Caco-2 (cell line): ENCODE data around the gene SRMS. TPM values are rescaled to one million over a fixed set of nuclear protein-coding genes. Genes with fewer than 3 reads are reported as not detected.

Source experiments
- BruUV-seq: library from RNA; stranded (reverse); fragments of 400-500 nt; replicated peaks from 2 replicates; lab custom pipeline; 2021; lab: Mats Ljungman, UMichigan
- CTCF ChIA-PET: fragments of 300-600 bp; sonication (Branson Sonifier 250); formaldehyde crosslinking; loops from one replicate; lab custom pipeline; 2022; ENCODE audit warnings: antibody characterized with exemption; lab: Charles Lee
- POLR2A ChIA-PET: fragments of 300-600 bp; sonication (Branson Sonifier 250); formaldehyde crosslinking; loops from one replicate; lab custom pipeline; 2022; ENCODE audit warnings: antibody characterized with exemption; lab: Charles Lee
- DNase-seq, 2 experiments: peaks; one replicate each; pipeline versions ENCODE4 v3.0.0 to v3.0.0-alpha.2; 2020 to 2022
- H3K27me3 ChIP-seq: replicated peaks from 2 replicates; pipeline ENCODE4 v1.6.0; 2011; ENCODE audit warnings: low read length; ENCODE audit not compliant: control insufficient read depth, insufficient read depth
- H3K36me3 ChIP-seq: 2 replicates; pipeline ENCODE4 v1.5.1; 2011; ENCODE audit warnings: low read length; ENCODE audit not compliant: control insufficient read depth, insufficient read depth
- H3K4me1 ChIP-seq: fragments of 250-450 bp; sonication (Bioruptor Pico); 2 replicates; pipeline ENCODE4 v1.5.1; 2020; ENCODE audit warnings: mild to moderate bottlenecking
- H3K4me3 ChIP-seq: 2 replicates; pipeline ENCODE4 v1.5.1; 2011; ENCODE audit warnings: low read depth, mild to moderate bottlenecking, control low read depth, low read length
- H3K9me3 ChIP-seq: fragments of 250-450 bp; sonication (Bioruptor Pico); 2 replicates; pipeline ENCODE4 v1.5.1; 2020; ENCODE audit warnings: mild to moderate bottlenecking, moderate library complexity
- H3K27ac Mint-ChIP-seq: one replicate; pipeline ENCODE4 v1.8.0; 2022; ENCODE audit warnings: mixed read lengths; ENCODE audit not compliant: unreplicated experiment
- H3K27me3 Mint-ChIP-seq: one replicate; pipeline ENCODE4 v1.8.0; 2022; ENCODE audit warnings: mixed read lengths; ENCODE audit not compliant: insufficient read depth, unreplicated experiment
- H3K36me3 Mint-ChIP-seq: one replicate; pipeline ENCODE4 v1.8.0; 2022; ENCODE audit warnings: mild to moderate bottlenecking, mixed read lengths; ENCODE audit not compliant: insufficient read depth, unreplicated experiment
- H3K4me1 Mint-ChIP-seq: one replicate; pipeline ENCODE4 v1.8.0; 2022; ENCODE audit warnings: low read depth, mixed read lengths; ENCODE audit not compliant: unreplicated experiment
- H3K4me3 Mint-ChIP-seq: one replicate; pipeline ENCODE4 v1.8.0; 2022; ENCODE audit warnings: mild to moderate bottlenecking, moderate library complexity, mixed read lengths; ENCODE audit not compliant: unreplicated experiment
- H3K9me3 Mint-ChIP-seq: one replicate; pipeline ENCODE4 v1.8.0; 2022; ENCODE audit warnings: mixed read lengths; ENCODE audit not compliant: unreplicated experiment
- intact Hi-C: fragments of 100-400 bp; cut with micrococcal nuclease; formaldehyde crosslinking; loops from one replicate; pipeline ENCODE4 v1.10.0; 2022; ENCODE audit not compliant: unreplicated experiment
- total RNA-seq: library from RNA; stranded (reverse); gene quantifications from 2 replicates; pipeline ENCODE4 v1.2.3, GENCODE V29; 2022
- TF ChIP-seq, protein P1 (sequence below), 2 experiments: fragments of 200-600 bp in 1 of 2; IDR thresholded peaks; 1 replicate in 1 of 2; 2 replicates in 1 of 2; pipeline versions ENCODE4 v1.5.1 to v1.8.0; 2011 to 2022; ENCODE audit warnings: antibody characterized with exemption in 1 of 2, control low read depth in 1 of 2, inconsistent platforms in 1 of 2, low read depth in 1 of 2, low read length in 1 of 2, mild to moderate bottlenecking in 1 of 2, moderate library complexity in 1 of 2; ENCODE audit not compliant: insufficient read depth in 1 of 2, severe bottlenecking in 1 of 2, unreplicated experiment in 1 of 2

SRMS gene
- total RNA-seq, 1 experiment from 2014 or later: not detected

DNA sequence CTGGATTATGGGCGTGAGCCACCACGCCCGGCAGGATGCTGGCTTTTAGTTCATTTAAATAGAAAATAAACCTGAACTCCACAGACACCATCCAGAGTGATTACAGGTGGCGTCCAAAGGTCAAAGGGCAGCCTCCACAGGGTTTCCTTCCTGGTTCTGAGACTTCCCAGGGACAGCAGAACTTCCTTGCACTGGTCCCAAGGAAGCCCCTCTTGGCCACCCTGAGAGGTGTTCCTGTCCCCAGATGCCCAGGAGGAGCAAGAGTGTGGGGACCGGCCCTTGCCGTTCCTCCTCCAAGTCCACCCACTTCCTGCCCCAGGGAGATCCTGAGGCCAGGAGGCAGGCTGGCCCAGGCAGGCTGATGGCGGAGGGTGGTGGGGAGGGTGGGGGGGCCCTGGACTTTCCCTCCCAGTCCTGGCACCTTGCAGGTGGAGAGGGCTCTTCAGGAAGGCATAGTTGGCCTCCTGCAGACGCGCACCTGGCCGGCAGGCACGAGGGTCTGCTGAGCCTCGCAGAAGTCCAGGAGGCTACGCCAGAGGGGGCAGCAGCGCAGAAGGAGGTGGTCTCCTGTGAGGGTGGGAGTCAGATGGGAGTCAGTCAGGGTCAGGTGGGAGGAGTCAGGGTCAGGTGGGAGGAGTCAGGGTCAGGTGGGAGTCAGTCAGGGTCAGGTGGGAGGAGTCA, 11.4 kb upstream of the SRMS start:
- no peak overlapping the region for H3K27ac Mint-ChIP-seq
- no peak overlapping the region for H3K4me3 Mint-ChIP-seq
- TF ChIP-seq, protein P1, sequence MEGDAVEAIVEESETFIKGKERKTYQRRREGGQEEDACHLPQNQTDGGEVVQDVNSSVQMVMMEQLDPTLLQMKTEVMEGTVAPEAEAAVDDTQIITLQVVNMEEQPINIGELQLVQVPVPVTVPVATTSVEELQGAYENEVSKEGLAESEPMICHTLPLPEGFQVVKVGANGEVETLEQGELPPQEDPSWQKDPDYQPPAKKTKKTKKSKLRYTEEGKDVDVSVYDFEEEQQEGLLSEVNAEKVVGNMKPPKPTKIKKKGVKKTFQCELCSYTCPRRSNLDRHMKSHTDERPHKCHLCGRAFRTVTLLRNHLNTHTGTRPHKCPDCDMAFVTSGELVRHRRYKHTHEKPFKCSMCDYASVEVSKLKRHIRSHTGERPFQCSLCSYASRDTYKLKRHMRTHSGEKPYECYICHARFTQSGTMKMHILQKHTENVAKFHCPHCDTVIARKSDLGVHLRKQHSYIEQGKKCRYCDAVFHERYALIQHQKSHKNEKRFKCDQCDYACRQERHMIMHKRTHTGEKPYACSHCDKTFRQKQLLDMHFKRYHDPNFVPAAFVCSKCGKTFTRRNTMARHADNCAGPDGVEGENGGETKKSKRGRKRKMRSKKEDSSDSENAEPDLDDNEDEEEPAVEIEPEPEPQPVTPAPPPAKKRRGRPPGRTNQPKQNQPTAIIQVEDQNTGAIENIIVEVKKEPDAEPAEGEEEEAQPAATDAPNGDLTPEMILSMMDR (IDR thresholded peaks at IDR 0.05; ENCODE audit: insufficient read depth in 1 of 2, low read depth in 1 of 2, low read length in 1 of 2, severe bottlenecking in 1 of 2, unreplicated experiment in 1 of 2): no peak
- no peaks in the 10 kb centered on the region for H3K36me3 ChIP-seq
- peaks cover 23% of the 10 kb centered on the region for H3K36me3 Mint-ChIP-seq
- no peaks in the 10 kb centered on the region for H3K9me3 Mint-ChIP-seq
- H3K4me1 Mint-ChIP-seq: no peaks in the 10 kb centered on the region
- no peaks in the 10 kb centered on the region for H3K27me3 ChIP-seq
- intact Hi-C loops: no loop called here
- BruUV-seq: no TSS peak
- H3K4me3 ChIP-seq: no peak overlapping the region
- CTCF ChIA-PET: no interaction called here
- DNase-seq: no peak
- H3K27me3 Mint-ChIP-seq: no peaks in the 10 kb centered on the region
- H3K4me1 ChIP-seq: no peaks in the 10 kb centered on the region; the same call in 1 of the 2 replicates
- POLR2A ChIA-PET: no interaction called here
- H3K9me3 ChIP-seq: peaks cover 5% of the 10 kb centered on the region; the same call in 1 of the 2 replicates

DNA sequence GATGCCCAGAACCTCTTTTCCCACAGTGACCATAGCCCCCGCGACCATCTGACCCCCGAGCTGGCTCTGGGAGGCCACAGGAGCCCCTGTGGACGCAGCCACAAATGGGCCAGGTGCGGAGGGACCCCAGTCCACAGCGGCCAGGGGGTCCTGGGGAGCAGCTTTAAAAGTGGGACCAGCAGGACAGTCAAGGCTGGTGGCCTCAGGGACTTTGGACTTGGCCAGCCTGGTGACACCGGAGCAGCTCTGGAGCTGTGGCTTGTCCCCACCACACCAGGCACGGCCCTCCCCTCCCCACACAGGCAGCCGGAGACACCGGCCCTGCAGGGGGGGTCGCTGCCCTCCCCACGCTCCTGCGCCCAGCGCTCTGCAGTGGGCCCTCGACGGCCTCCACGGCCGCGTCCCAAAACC, 9.9 kb upstream of the SRMS start:
- Mint-ChIP-seq H3K36me3 (peaks cover 23% of the 10 kb centered on the region), H3K4me1 (no peaks in the 10 kb centered on the region), H3K9me3 (no peaks in the 10 kb centered on the region), H3K27ac (no peak overlapping the region), H3K4me3 (no peak overlapping the region), H3K27me3 (no peaks in the 10 kb centered on the region)
- ChIA-PET POLR2A (no interaction called here), CTCF (no interaction called here)
- Histone ChIP-seq H3K9me3 (peaks cover 9% of the 10 kb centered on the region), H3K4me1 (no peaks in the 10 kb centered on the region; the same call in 1 of the 2 replicates), H3K4me3 (no peak overlapping the region), H3K36me3 (no peaks in the 10 kb centered on the region), H3K27me3 (no peaks in the 10 kb centered on the region)
- no peak for DNase-seq
- intact Hi-C loops: no loop called here
- TF ChIP-seq, protein P1 (IDR thresholded peaks at IDR 0.05; ENCODE audit: insufficient read depth in 1 of 2, low read depth in 1 of 2, low read length in 1 of 2, severe bottlenecking in 1 of 2, unreplicated experiment in 1 of 2): no peak
- BruUV-seq: no TSS peak

- H3K27me3 ChIP-seq: no peaks in the 10 kb centered on the region
- Mint-ChIP-seq H3K4me1 (no peaks in the 10 kb centered on the region), H3K9me3 (no peaks in the 10 kb centered on the region), H3K27ac (no peak overlapping the region), H3K27me3 (no peaks in the 10 kb centered on the region), H3K36me3 (peaks cover 23% of the 10 kb centered on the region), H3K4me3 (no peak overlapping the region)
- no peaks in the 10 kb centered on the region for H3K36me3 ChIP-seq
- no TSS peak for BruUV-seq
- no peaks in the 10 kb centered on the region; the same call in 1 of the 2 replicates for H3K4me1 ChIP-seq
- no peak overlapping the region for H3K4me3 ChIP-seq
- TF ChIP-seq, protein P1 (IDR thresholded peaks at IDR 0.05; ENCODE audit: insufficient read depth in 1 of 2, low read depth in 1 of 2, low read length in 1 of 2, severe bottlenecking in 1 of 2, unreplicated experiment in 1 of 2): no peak
- POLR2A ChIA-PET: no interaction called here
- peaks cover 9% of the 10 kb centered on the region for H3K9me3 ChIP-seq
- intact Hi-C loops: no loop called here
- no peak for DNase-seq
- CTCF ChIA-PET: no interaction called here
Observed at GRCh38 chr20:63556873-63557478, 9.4 kb upstream of the SRMS start.
